T-cell (primary cell): Measurements from ENCODE around the gene ACY1. TPM values are rescaled to one million over a fixed set of nuclear protein-coding genes. Genes with fewer than 3 reads are reported as not detected.
"Not testable (repeated sequence)": the region's sequence is repeated elsewhere in the genome, so short reads cannot be mapped to it uniquely, and the experiment has no call there.

Source experiments
- ATAC-seq, 4 experiments: fragments of 200-7000 bp in 3 of 4; fragments of 150-1000 bp in 1 of 4; cut with Tn5 transposase; replicated peaks in 1 of 4; 1 replicate in 3 of 4; 2 replicates in 1 of 4; pipeline ENCODE4 v1.10.0; 2021; ENCODE audit warnings: moderate library complexity in 3 of 4, mild to moderate bottlenecking in 2 of 4, moderate number of reproducible peaks in 1 of 4
- CTCF ChIA-PET, 2 donors: fragments of 300-600 bp; sonication (Branson Sonifier 250); formaldehyde crosslinking; loops; one replicate each; lab custom pipeline; 2022; ENCODE audit warnings: antibody characterized with exemption in 2 of 2; lab: Charles Lee
- POLR2A ChIA-PET, 2 donors: fragments of 300-600 bp; sonication (Branson Sonifier 250); formaldehyde crosslinking; loops; one replicate each; lab custom pipeline; 2022; ENCODE audit warnings: antibody characterized with exemption in 2 of 2; lab: Charles Lee
- DNase-seq, 35 experiments: peaks; one replicate each; pipeline versions ENCODE4 v3.0.0 to v3.0.0-alpha.2; 2013 to 2023
- H3K27ac ChIP-seq: one replicate; pipeline ENCODE4 v1.5.1; 2013; ENCODE audit warnings: low read length
- H3K27me3 ChIP-seq, 2 experiments: replicated peaks in 1 of 2; 1 replicate in 1 of 2; 2 replicates in 1 of 2; pipeline versions ENCODE4 v1.6.1 to v1.7.0; 2013; ENCODE audit warnings: low read length in 1 of 2, mixed read lengths in 1 of 2; ENCODE audit not compliant: control insufficient read depth in 2 of 2, insufficient read depth in 2 of 2; ENCODE audit errors: extremely low read depth in 1 of 2
- H3K36me3 ChIP-seq, 2 donors: 1 replicate in 1 of 2; 2 replicates in 1 of 2; pipeline versions ENCODE4 v1.6.1 to v1.7.0; 2013; ENCODE audit warnings: low read length in 1 of 2; ENCODE audit not compliant: control insufficient read depth in 2 of 2, insufficient read depth in 1 of 2; ENCODE audit errors: extremely low read depth in 1 of 2
- H3K4me1 ChIP-seq, 2 experiments: 1 replicate in 1 of 2; 2 replicates in 1 of 2; pipeline versions ENCODE4 v1.6.1 to v1.7.0; 2013; ENCODE audit warnings: low read length in 2 of 2, mixed read lengths in 1 of 2; ENCODE audit not compliant: insufficient read depth in 2 of 2, control insufficient read depth in 1 of 2; ENCODE audit errors: extremely low read depth in 1 of 2
- H3K4me3 ChIP-seq, 2 donors: 1 replicate in 1 of 2; 2 replicates in 1 of 2; pipeline versions ENCODE4 v1.5.1 to v1.7.0; 2013; ENCODE audit warnings: mild to moderate bottlenecking in 2 of 2, low read length in 1 of 2, moderate library complexity in 1 of 2; ENCODE audit not compliant: control insufficient read depth in 1 of 2; ENCODE audit errors: extremely low read depth in 1 of 2
- H3K9me3 ChIP-seq: 2 replicates; pipeline ENCODE4 v1.7.0; 2013
- H3K27ac Mint-ChIP-seq, 2 donors: one replicate each; pipeline ENCODE4 v1.8.0; 2020 to 2021; ENCODE audit warnings: mild to moderate bottlenecking in 2 of 2, mixed read lengths in 2 of 2
- H3K27me3 Mint-ChIP-seq, 2 donors: one replicate each; pipeline ENCODE4 v1.8.0; 2021 to 2022; ENCODE audit warnings: mixed read lengths in 2 of 2
- H3K36me3 Mint-ChIP-seq: one replicate; pipeline ENCODE4 v1.8.0; 2021; ENCODE audit warnings: mixed read lengths
- H3K4me1 Mint-ChIP-seq, 3 donors: one replicate each; pipeline ENCODE4 v1.8.0; 2020 to 2022; ENCODE audit warnings: mixed read lengths in 3 of 3, mild to moderate bottlenecking in 1 of 3
- H3K4me3 Mint-ChIP-seq, 3 donors: one replicate each; pipeline ENCODE4 v1.8.0; 2020 to 2022; ENCODE audit warnings: mild to moderate bottlenecking in 3 of 3, mixed read lengths in 3 of 3, moderate library complexity in 3 of 3
- H3K9me3 Mint-ChIP-seq, 3 donors: one replicate each; pipeline ENCODE4 v1.8.0; 2020 to 2022; ENCODE audit warnings: mixed read lengths in 3 of 3
- WGBS: methylation state at CpG from one replicate; pipeline ENCODE4 v1.1.5; 2013; ENCODE audit warnings: missing lambda C conversion rate; ENCODE audit not compliant: insufficient coverage; 5-methylcytosine and 5-hydroxymethylcytosine counted together
- total RNA-seq, 35 experiments: library from RNA in 6 of 35; stranded (reverse) in 6 of 35; fragments of 120-200 nt in 1 of 35; gene quantifications; one replicate each; pipeline versions ENCODE4 v1.2.1 to v1.2.4 and lab custom pipeline; 2013 to 2026

ACY1 gene
- total RNA-seq, 5 donors from 2014 or later (not counting 1 experiment from before 2014, with no cell fraction given) = 6.2 to 19.0 (median 13.3) TPM

- Mint-ChIP-seq H3K27ac (peak overlapping the region; percentile 39 to 43), H3K9me3 (no peaks in the 10 kb centered on the region), H3K4me1 (peaks cover 19 to 26% (median 23%) of the 10 kb centered on the region in 3 donors), H3K4me3 (no peak overlapping the region), H3K27me3 (no peaks in the 10 kb centered on the region), H3K36me3 (peaks cover 2% of the 10 kb centered on the region)
- CTCF ChIA-PET = no interaction called here
- Histone ChIP-seq H3K36me3 (peaks cover 0 to 1% of the 10 kb centered on the region in 2 donors), H3K27ac (no peak overlapping the region), H3K4me3 (no peak overlapping the region), H3K4me1 (peaks cover 4 to 26% of the 10 kb centered on the region in 2 experiments), H3K9me3 (no peaks in the 10 kb centered on the region), H3K27me3 (no peaks in the 10 kb centered on the region)
- POLR2A ChIA-PET = no interaction called here
- no peak for ATAC-seq
- 92% methylated on average over 6 of the region's 12 CpGs for WGBS
- no peak for DNase-seq
These were observed 2.9 kb downstream of the ACY1 start for GRCh38 chr3:51986010-51986947.

- H3K27ac Mint-ChIP-seq = peak overlapping the region in 1 of 2 donors; percentile 11
- H3K4me3 ChIP-seq = no peak overlapping the region
- H3K9me3 Mint-ChIP-seq = no peaks in the 10 kb centered on the region
- no peak overlapping the region for H3K27ac ChIP-seq
- no peak for ATAC-seq
- H3K4me1 Mint-ChIP-seq = peaks cover 15 to 22% (median 18%) of the 10 kb centered on the region in 3 donors
- H3K9me3 ChIP-seq = no peaks in the 10 kb centered on the region
- no peak overlapping the region for H3K4me3 Mint-ChIP-seq
- 95% methylated on average over 4 of the region's 7 CpGs for WGBS
- H3K27me3 ChIP-seq = no peaks in the 10 kb centered on the region
- peaks cover 0 to 14% of the 10 kb centered on the region in 2 donors for H3K36me3 ChIP-seq
- CTCF ChIA-PET = interaction anchor here in 1 of 2 donors (0.6 kb wide), 1 partner anchor 180 kb away, joined by 3 read pairs; no protein-coding TSS in a partner anchor
- POLR2A ChIA-PET = no interaction called here
- H3K27me3 Mint-ChIP-seq = no peaks in the 10 kb centered on the region
- DNase-seq = no peak
- H3K4me1 ChIP-seq = peaks cover under 1 to 15% of the 10 kb centered on the region in 2 experiments
- H3K36me3 Mint-ChIP-seq = peaks cover 6% of the 10 kb centered on the region
These were observed 4.2 kb downstream of the ACY1 start for GRCh38 chr3:51987568-51987967.

- H3K36me3 Mint-ChIP-seq = peaks cover 7% of the 10 kb centered on the region
- H3K4me1 ChIP-seq = peaks cover 4 to 15% of the 10 kb centered on the region in 2 experiments
- no peak for ATAC-seq
- no peak for DNase-seq
- peaks cover 14 to 22% (median 19%) of the 10 kb centered on the region in 3 donors for H3K4me1 Mint-ChIP-seq
- no peak overlapping the region for H3K4me3 ChIP-seq
- H3K36me3 ChIP-seq = peaks cover 2 to 17% of the 10 kb centered on the region in 2 donors
- ChIA-PET CTCF (no interaction called here), POLR2A (no interaction called here)
- no peaks in the 10 kb centered on the region for H3K27me3 ChIP-seq
- H3K4me3 Mint-ChIP-seq = no peak overlapping the region
- no peaks in the 10 kb centered on the region for H3K27me3 Mint-ChIP-seq
- H3K9me3 Mint-ChIP-seq = no peaks in the 10 kb centered on the region
- no peak overlapping the region for H3K27ac ChIP-seq
- 79% methylated on average over 15 of the region's 15 CpGs for WGBS
- no peaks in the 10 kb centered on the region for H3K9me3 ChIP-seq
- peak overlapping the region; percentile 4 to 65 for H3K27ac Mint-ChIP-seq
These were observed 5.2 kb downstream of the ACY1 start for GRCh38 chr3:51988286-51989146.

- DNase-seq, H3K27ac Mint-ChIP-seq, H3K27me3 ChIP-seq, ATAC-seq, H3K4me3 Mint-ChIP-seq, H3K27ac ChIP-seq, H3K4me3 ChIP-seq, H3K9me3 ChIP-seq, H3K27me3 Mint-ChIP-seq, H3K9me3 Mint-ChIP-seq, POLR2A ChIA-PET: not testable (repeated sequence)
- H3K4me1 ChIP-seq = peaks cover 15 to 29% of the 10 kb centered on the region in 2 experiments
- 96% methylated on average over 18 of the region's 38 CpGs for WGBS
- Mint-ChIP-seq H3K36me3 (peaks cover 19% of the 10 kb centered on the region), H3K4me1 (peaks cover 33 to 36% (median 35%) of the 10 kb centered on the region in 3 donors)
- CTCF ChIA-PET = interaction anchor here in 1 of 2 donors (0.7 kb wide), 1 partner anchor 281 kb away, joined by 3 read pairs; no protein-coding TSS in a partner anchor
- peaks cover 2 to 31% of the 10 kb centered on the region in 2 donors for H3K36me3 ChIP-seq
These were observed 7.2 kb downstream of the ACY1 start for GRCh38 chr3:51990501-51990971.

- peaks cover 2 to 31% of the 10 kb centered on the region in 2 donors for H3K36me3 ChIP-seq
- Mint-ChIP-seq H3K27ac (no peak overlapping the region), H3K36me3 (peaks cover 21% of the 10 kb centered on the region), H3K4me1 (peaks cover 37 to 45% (median 39%) of the 10 kb centered on the region in 3 donors), H3K4me3 (no peak overlapping the region), H3K9me3 (no peaks in the 10 kb centered on the region), H3K27me3 (no peaks in the 10 kb centered on the region)
- DNase-seq = no peak
- ATAC-seq = no peak
- H3K27ac ChIP-seq = no peak overlapping the region
- CTCF ChIA-PET = interaction anchor here (0.6 to 1.6 kb wide), 2 partner anchors 49 to 51 kb away, joined by 3 read pairs; partner anchors contain the start of gene RRP9 (in 1 of the 2)
- peaks cover 15 to 35% of the 10 kb centered on the region in 2 experiments for H3K4me1 ChIP-seq
- POLR2A ChIA-PET = no interaction called here
- no peak overlapping the region for H3K4me3 ChIP-seq
- no CpG with 5 or more reads among the region's 3 CpGs for WGBS
- no peaks in the 10 kb centered on the region for H3K27me3 ChIP-seq
- H3K9me3 ChIP-seq = no peaks in the 10 kb centered on the region
These were observed 8.8 kb downstream of the ACY1 start for GRCh38 chr3:51992017-51992682.
